ENCODE results near the gene FNBP1.

Gene FNBP1

GRCh38 chr9:129850821-129851550, 192.0 kb downstream of the FNBP1 start:
- DNase-seq = no peak

DNA sequence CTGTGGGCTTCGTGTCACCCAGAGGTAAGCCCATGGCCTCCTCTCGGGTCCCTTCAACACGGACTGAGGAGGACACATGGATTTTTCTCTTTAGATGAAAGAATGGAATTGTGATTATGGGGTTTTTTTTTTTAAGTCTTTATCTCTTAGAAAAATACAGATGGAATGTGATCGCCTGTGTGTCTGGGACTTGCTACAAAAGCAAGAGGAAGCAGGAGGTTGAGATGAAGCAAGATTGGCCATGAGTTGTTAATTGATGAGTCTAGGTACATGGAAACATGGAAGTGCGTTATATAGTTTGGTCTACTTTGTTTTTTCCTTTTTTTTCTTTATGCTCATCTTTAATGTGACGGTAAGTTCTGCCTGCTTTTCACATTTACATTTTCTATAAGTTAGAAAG, 193.1 kb downstream of the FNBP1 start:
- DNase-seq = no peak

- DNase-seq = no peak
These were observed 194.1 kb downstream of the FNBP1 start for GRCh38 chr9:129848712-129849441.

DNA sequence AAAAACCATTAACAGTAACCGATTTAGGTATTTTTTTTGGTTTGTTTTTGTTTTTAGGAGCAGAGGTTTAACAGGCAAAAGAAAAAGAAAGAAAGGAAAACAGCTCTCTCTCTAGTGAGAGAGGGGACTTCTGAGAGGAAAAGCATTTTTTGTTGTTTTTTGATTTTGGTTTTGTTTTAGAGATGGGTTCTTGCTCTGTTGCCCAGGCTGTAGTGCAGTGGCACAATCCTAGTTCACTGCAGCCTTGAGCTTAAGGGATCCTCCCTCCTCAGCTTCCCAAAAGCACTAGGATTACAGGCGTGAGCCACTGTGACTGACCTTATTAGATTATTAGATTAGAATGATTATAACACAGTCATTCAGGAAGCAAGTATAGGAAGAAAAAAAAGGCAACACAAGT, 197.6 kb downstream of the FNBP1 start:
- DNase-seq = no peak

DNA sequence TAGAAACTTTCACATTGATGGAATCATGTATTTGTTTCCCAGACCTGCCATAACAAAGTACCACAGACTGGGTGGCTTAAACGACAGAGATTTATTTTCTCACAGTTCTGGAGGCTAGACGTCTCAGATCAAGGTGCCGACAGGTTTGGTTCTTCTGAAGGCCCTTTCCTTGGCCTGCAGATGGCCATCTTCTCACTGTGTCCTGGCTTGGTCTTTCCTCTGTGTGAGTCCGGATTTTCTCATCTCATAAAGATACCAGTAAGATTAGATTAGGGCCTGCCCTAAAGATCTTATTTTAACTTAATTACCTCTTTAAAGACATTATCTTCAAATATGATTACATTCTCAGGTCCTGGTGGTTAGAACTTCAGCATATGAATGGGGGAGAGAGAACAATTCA, 201.9 kb downstream of the FNBP1 start:
- no peak for DNase-seq

DNA sequence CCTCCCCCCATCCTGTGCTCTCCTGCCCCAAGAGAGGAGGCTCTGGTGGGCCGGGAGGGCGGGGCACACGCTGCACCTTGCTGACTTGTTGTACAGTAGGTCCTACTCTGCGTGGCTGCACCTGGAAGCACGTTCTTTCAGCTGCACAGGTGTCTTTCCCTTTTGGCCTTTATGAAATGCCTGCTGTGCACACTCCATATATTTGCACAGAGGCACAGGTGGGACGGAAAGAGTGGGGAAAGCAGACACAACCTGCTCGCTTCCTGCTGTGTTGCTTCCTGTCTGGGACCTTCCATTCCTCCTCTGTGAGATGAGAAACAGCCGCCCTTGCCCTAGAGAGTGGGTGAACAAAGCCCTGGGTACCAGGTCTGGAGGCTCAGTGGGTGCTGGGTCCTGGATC, 203.0 kb downstream of the FNBP1 start:
- DNase-seq = no peak

DNA sequence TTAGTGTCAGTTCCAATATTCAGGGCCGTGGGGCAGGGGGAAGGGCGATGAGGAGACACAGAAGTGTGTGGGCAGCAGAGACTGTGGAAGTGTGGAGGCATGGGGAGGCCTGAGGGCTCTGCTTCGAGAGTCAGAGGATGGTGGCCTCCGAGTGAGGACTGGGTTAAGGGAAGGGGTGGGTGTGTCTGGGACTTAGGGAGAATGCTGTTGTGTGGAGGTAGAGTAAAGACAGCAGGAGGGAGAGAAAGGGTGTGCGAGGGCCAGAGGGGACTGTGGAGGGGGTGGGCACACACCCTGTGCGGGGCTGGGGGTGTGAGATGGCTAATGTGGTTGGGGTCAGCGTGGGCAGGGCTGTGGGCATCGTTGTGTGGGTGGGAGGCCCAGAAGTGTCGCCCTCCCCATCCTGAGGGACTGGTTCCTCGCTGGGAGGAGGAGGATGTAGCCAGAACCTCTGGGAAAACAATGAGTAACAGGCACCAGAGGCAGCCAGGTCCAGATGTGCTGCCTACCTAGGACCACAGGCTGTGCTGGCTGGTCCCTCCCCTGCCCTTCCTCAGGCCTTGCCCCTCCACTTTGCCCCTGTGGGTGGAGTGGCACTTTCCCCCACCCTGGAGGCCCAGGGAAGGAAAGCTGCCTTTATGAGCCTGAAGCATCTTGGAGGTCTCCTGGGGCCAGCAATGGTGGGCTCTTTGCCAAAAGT, 203.5 kb downstream of the FNBP1 start:
- DNase-seq = no peak

GRCh38 chr9:129838707-129839259, 204.2 kb downstream of the FNBP1 start:
- DNase-seq = no peak
